ENCODE results near the gene RPS3A.
"Not testable (repeated sequence)": the region's sequence is repeated elsewhere in the genome, so short reads cannot be mapped to it uniquely, and the experiment has no call there.

The RPS3A gene

GRCh38 chr4:151099229-151099975 is at the start of gene RPS3A:
RPS3A (plus strand) TSS chr4:151099628; CDS start chr4:151099653, 25 bp downstream.
- DNase-seq (ENCODE audit: low read depth in 2 of 3, low spot score in 1 of 3) = peak; percentile 93 to 99 (median 98)

GRCh38 chr4:151052785-151053184 is 46.6 kb upstream of the RPS3A start:
- no peak for DNase-seq (ENCODE audit: low read depth in 2 of 3, low spot score in 1 of 3)

GRCh38 chr4:151055539-151055938 is 43.9 kb upstream of the RPS3A start:
- DNase-seq (ENCODE audit: low read depth in 2 of 3, low spot score in 1 of 3) = no peak

- not testable (repeated sequence) for DNase-seq (ENCODE audit: low read depth in 2 of 3, low spot score in 1 of 3)
Measured at GRCh38 chr4:151063143-151063542, 36.3 kb upstream of the RPS3A start.

- no peak for DNase-seq (ENCODE audit: low read depth in 2 of 3, low spot score in 1 of 3)
Measured at GRCh38 chr4:151067316-151067970, 32.0 kb upstream of the RPS3A start.

- DNase-seq (ENCODE audit: low read depth in 2 of 3, low spot score in 1 of 3) = no peak
Measured at GRCh38 chr4:151074416-151074916, 25.0 kb upstream of the RPS3A start.

GRCh38 chr4:151077978-151078377 is 21.4 kb upstream of the RPS3A start:
- DNase-seq (ENCODE audit: low read depth in 2 of 3, low spot score in 1 of 3) = not testable (repeated sequence)

GRCh38 chr4:151087467-151087866 is 12.0 kb upstream of the RPS3A start:
- no peak for DNase-seq (ENCODE audit: low read depth in 2 of 3, low spot score in 1 of 3)

- no peak for DNase-seq (ENCODE audit: low read depth in 2 of 3, low spot score in 1 of 3)
Measured at GRCh38 chr4:151091047-151091446, 8.4 kb upstream of the RPS3A start.

GRCh38 chr4:151092488-151092887 is 6.9 kb upstream of the RPS3A start:
- DNase-seq (ENCODE audit: low read depth in 2 of 3, low spot score in 1 of 3) = no peak

GRCh38 chr4:151093203-151093602 is 6.2 kb upstream of the RPS3A start:
- no peak for DNase-seq (ENCODE audit: low read depth in 2 of 3, low spot score in 1 of 3)

- DNase-seq (ENCODE audit: low read depth in 2 of 3, low spot score in 1 of 3) = no peak
Measured at GRCh38 chr4:151094290-151094751, 5.1 kb upstream of the RPS3A start.

GRCh38 chr4:151095142-151095541 is 4.3 kb upstream of the RPS3A start:
- DNase-seq (ENCODE audit: low read depth in 2 of 3, low spot score in 1 of 3) = no peak

GRCh38 chr4:151097759-151098158 is 1.7 kb upstream of the RPS3A start:
- DNase-seq (ENCODE audit: low read depth in 2 of 3, low spot score in 1 of 3) = no peak

- no peak for DNase-seq (ENCODE audit: low read depth in 2 of 3, low spot score in 1 of 3)
Measured at GRCh38 chr4:151098979-151099228, 524 bp upstream of the RPS3A start.

- no peak for DNase-seq (ENCODE audit: low read depth in 2 of 3, low spot score in 1 of 3)
Measured at GRCh38 chr4:151099976-151100417, 569 bp downstream of the RPS3A start.

GRCh38 chr4:151100531-151100930 is 1.1 kb downstream of the RPS3A start:
- DNase-seq (ENCODE audit: low read depth in 2 of 3, low spot score in 1 of 3) = no peak

- DNase-seq (ENCODE audit: low read depth in 2 of 3, low spot score in 1 of 3) = no peak
Measured at GRCh38 chr4:151103758-151104157, 4.3 kb downstream of the RPS3A start.

- no peak for DNase-seq (ENCODE audit: low read depth in 2 of 3, low spot score in 1 of 3)
Measured at GRCh38 chr4:151104621-151105020, 5.2 kb downstream of the RPS3A start.

GRCh38 chr4:151105454-151106032 is 6.1 kb downstream of the RPS3A start:
- no peak for DNase-seq (ENCODE audit: low read depth in 2 of 3, low spot score in 1 of 3)

GRCh38 chr4:151107063-151107462 is 7.6 kb downstream of the RPS3A start:
- no peak for DNase-seq (ENCODE audit: low read depth in 2 of 3, low spot score in 1 of 3)

GRCh38 chr4:151110236-151110635 is 10.8 kb downstream of the RPS3A start:
- DNase-seq (ENCODE audit: low read depth in 2 of 3, low spot score in 1 of 3) = no peak
